AG08395 (cell line): ENCODE data around the gene KRT33B.
A peak's percentile ranks its signal among the peaks of the same experiment; 100 is the strongest.
"Not testable (repeated sequence)": the region's sequence is repeated elsewhere in the genome, so short reads cannot be mapped to it uniquely, and the experiment has no call there.

Source experiments
- DNase-seq: peaks from one replicate; pipeline ENCODE4 v3.0.0; 2012; ENCODE audit warnings: mixed read lengths, low spot score

KRT33B gene

DNA sequence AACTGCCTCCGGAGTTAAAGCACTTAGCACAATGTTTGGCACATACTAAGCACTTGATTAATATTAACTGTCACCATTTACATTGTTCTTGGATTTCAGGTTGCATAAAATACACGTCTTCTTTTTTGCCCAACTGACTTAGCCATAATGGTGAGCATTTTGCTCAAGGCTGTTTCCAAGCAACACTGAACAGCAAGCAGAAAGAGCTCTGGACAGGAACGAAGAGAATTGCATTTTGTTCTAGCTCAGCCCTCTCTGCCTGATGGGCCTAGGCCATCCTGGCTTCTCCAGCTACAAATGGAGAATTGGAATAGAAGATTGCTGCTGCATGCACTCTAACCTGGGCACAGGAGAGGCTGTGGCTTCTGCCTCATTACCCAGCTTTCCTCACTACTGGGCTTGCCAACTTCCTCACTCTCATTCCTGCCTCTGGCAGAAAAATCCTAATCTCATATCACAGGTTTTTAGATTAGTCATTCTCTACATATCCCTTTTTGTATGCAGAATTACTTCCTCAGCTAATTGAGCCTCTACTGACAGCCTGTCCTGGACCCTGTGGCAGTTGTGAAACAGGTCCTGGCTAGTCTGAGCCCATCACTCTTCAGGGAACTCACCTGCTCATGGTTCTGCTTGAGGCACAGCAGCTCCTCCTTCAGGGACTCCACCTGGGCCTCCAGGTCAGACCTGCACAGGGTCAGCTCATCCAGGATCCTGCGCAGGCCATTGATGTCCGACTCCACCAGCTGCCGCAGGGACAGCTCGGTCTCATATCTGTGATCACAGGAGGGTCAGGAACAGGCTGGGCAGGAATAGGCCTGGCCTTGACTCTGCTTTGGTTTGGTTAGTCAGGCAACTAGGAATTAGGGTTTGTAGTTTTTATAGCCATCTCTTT, 21.5 kb downstream of the KRT33B start:
- DNase-seq = no peak

DNA sequence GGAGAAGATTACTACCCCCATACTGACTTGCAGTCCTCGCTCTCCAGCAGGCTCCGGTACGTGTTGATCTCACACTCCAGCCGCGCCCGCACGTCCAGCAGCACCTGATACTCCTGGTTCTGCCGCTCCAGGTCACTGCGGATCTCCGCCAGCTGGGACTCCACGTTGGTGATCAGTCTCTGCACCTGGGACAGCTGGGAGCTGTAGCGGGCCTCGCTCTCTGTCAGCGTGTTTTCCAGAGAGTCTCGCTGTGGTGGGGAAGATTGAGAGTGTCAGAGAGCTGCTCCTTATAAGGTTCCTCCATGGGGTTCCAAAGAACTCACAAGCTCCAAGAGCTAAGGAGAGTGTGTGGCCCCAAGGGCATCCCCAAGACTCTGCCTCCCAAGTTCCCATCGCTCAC, 23.2 kb downstream of the KRT33B start:
- not testable (repeated sequence) for DNase-seq

DNA sequence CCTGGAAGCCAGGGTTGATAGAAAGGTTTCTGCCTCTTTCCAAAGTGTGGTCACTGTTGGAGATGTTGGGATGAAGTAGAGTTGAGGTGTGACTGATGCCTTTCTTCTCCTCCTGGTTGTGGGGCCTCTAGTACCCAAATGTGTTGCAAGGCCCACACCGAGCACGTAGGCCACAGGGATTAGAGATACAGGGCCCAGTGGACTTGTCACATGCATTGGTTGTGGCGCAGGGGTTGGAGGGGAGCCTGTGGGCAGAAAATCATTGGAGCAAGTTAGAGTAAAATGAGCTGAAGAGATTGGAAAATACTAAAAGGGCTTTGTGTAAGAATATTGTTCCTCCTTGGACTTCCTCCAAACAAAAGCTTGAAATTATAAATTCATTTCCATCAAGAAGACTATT, 23.6 kb downstream of the KRT33B start:
- DNase-seq = no peak

DNA sequence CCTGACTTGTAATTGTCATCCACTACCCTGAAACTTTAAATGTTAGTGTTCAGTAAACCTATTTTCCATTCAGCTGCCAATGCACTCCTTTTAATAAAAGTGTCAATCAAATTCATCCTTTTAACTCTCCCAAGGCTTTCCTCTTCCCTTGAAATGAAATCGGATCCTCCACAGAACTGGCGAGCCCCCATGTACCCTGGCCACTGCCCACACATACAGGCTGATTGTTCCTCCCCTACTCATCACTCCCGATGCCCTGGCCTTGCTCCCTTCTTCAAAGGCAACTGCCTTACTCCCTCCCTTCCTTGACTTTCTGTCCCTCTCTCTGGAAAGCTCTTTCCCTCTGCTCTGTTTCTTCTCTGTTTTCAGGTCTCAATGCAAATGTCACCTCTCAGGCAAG, 26.6 kb downstream of the KRT33B start:
- no peak for DNase-seq

DNA sequence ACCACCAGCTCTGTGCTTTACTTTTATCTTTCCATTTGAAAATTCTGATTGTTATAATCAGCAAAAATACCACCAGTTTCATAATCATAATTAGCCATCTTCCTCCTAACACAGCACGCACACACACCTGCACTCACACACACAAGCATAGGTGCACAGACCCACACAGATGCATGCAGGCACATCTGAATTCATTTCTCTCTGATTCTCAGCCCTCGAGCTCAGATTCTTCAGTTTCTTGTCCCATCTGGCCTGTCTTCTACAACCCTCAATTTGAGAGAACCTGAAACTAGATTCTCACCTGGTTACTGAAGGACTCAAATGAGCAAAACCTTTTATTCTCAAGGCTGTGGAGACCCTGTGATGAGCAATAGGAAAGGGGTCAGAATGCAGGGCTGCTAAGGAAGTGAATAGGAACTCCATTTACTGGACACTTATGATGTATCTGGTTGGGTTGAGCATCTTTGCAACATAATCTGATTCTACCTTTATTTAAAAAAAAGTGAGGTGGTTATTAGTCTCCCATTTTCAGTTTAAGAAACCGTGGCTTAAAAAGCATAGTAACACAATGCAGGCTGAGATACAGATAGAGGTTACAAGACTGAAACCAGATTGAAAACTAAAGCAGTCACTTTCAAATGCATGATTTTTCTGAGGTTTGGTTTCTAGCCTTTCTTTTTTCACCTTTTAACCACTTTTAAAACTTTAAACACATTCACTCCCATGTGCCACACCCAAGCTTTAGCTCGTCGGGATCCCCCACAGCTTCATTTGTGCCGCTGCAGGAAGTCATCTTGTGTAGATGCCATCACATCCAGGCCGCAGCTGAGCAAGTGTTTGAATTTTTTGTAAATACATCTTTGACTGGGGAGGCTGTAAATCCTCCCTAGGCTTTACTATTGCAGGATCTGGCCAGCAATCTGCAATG, 28.4 kb downstream of the KRT33B start:
- no peak for DNase-seq

DNA sequence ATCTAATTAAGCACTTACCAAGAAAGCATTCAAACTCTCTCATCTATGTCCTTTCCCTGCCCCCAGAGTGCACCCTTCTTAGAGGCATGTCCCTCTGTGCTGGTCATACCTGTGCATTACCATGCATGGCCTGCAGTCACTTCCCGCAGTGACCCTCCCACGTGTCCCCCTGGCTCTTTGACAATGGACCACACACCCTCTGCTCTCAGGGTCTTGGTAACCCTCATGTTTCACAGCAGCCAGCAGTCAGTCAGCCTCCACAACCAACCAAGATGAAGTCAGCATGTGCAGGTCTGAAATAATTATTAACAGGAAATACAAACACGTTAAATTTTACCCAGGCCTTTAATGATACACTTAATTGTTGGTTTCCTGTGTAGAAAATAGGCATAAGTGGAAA, 29.1 kb downstream of the KRT33B start:
- no peak for DNase-seq

DNA sequence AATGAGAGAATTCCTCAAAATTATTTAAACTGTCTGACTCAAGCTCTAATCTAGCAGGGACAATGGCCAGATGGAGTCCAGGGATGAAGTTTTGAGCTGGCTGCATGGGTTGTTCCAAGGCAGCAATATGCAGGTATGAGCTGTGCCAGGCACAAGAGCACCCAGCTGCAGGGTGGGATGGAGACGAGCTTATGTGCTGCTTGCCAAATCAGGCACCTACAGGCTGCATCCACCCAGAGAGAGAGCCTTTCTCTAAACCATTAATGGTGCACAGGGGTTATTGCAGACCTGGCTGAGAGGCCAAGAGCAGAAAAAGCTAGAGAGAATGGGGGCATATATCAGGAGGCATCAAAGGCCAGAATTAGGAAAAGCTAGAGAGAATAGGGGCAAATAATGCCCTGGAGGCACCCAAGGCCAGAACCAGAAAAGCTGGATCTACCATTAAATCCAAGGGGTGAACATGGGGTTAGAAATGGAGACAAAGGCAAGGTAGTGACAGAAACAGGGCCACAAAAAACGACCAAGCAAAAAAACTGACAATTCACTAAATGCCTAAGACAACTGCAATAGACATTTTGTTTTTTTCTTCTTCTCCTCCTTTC, 29.9 kb downstream of the KRT33B start:
- no peak for DNase-seq

DNA sequence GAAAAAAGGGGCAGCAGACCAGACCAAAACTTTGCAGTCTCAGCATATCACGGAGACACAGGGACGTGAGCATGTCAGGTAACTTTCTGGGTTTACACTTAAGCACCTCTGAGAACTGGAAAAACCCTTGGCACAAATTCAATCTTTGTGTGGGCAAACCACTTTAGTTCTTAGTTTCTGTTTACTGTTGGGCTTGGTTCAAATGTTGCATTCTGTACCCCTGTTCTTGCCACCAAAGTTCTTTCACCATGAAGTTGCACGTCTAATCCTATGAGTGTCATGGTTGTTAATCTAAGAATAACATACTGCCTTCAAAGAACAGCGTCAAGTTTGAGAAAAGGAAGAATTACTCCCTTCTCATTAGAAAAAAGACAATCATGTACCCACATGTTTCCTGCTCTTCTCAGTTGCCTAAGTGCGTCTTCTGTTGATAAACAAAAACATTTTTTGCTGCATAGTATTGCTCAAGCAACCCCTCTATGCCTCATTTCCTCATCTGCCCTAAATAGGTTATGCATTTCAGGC, 30.6 kb downstream of the KRT33B start:
- peak; percentile 32 for DNase-seq

DNA sequence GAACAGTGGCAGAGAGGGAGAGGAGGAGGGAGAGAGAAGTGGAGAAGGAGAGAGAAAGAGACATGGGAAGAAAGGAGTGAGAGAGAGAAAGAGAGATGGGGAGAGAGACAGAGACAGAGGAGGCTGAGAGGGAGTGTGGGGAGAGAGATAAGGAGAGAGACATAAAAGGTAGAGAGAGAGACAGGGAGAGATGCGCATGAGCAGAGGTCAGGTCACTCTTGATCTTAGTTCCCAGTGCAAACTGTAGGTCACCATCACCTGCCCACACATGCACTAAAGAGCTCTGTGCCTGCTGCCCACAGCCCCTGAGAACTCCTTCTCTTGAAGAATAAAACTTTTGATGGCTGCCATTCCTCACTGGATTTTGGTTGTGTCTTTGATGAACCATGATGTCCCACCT, 33.9 kb downstream of the KRT33B start:
- no peak for DNase-seq

DNA sequence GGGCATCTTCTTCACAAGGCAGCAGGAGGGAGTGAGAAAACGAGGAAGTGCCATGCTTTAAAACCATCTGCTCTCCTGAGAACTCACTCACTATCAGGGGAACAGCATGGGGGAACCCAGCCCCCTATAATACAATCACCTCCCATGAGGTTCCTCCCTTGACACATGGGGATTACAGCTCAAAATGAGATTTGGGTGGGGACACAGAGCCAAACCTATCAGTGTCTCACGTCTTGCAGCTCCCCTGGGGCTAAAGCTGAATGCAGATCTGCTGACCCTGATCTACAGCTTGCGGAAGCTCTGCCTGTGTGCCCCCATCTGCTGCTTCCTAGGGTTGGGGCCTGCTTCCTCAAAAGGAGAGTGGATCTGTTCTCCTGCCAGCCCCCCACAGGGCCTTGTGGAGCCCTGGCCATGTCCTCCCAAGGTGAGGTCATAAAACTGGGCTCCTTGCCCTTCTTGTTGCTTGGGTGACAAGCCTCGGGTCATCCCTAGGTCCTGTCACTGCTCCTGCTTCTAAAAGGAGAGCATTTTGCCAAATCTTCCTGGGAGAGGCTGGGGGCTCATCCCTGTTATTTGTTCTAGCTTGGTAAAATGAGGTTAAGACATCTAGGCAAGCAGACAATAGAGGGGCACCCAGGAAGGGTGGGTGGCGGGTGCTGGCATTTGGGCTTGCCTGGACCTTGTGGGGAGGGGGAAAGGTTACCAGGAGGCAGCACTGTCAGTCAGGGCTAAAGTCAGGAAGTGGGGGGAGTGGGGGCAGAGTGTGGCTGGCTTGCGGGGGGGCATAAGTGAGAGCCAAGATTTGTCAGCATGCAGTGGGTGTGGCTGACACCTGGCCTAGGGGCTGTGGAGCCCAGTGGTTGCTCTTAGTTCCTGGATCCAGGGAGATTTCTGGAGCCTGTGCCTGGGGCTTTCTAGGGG, 35.0 kb downstream of the KRT33B start:
- DNase-seq = no peak

DNA sequence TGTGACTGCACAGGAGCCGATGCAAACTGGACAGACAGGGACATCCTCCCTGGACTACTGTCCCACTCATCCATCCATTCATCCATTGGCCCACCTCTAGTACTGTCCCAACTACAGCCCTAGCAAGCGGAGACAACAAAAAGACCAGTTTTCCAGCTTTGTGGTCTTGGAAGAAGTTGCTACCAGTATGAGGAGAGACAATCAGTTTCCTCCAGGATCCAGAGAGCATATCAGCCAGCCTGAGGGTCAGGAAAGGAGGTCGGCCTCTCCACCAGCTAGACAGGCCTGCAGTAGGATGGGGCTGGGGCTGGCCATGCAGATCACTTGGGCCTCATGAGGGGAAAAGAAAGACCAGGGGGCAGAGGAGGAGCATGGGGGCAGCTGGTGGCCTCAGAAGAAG, 35.8 kb downstream of the KRT33B start:
- no peak for DNase-seq

DNA sequence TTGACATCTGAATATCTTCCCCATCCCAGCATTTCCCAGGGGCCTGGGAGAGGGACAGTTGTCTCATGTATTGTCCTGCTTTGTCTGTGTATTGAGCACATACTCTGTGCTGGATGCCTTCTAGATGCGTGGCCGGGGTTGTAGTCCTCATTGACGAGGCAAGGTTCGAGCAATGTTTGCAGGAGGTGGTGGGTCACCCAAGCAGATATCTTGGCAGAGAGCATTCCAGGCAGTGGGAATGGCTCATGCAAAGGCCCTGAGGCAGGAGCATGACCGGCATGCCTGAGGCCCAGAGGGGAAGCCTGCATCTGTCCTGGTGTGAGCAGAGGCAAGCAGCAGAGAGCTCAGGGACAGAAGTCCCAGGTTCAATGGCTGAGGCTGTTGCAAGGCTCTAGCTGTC, 36.5 kb downstream of the KRT33B start:
- DNase-seq = no peak

DNA sequence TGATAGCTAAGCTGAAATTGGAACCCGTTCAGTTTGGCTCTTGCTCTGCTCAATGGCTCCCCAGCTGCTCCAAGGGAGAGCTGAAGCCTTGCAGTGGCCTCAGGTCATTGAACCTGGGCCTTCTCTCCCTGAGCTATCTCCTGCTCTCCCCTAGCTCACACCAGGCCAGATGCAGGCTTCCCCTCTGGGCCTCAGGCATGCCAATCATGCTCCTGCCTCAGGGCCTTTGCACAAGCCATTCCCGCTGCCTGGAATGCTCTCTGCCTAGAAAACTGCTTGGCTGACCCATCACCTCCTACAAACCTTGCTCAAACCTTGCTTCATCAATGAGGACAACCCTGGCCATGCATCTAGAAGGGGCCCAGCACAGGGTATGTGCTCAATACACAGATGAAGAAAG, 37.4 kb downstream of the KRT33B start:
- DNase-seq = no peak

DNA sequence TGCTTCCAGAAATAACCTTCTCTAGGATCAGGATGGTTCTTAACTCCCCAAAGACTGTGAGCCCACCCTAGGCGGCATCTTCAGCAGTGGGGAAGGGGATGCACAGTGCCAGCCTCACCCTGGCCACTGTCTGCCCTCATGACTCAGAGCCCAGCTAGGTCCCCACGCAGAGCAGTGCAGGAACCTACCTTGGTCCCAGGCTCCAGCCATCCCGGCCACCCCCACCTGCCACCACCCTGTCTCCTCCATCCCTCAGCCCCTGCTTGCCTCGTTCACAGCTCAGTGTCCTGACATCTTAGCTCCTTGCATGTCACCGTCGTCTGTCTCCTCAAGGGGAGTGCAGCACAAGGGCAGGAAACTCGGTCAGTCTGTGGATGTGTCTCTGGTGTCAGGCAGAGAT, 38.0 kb downstream of the KRT33B start:
- no peak for DNase-seq

DNA sequence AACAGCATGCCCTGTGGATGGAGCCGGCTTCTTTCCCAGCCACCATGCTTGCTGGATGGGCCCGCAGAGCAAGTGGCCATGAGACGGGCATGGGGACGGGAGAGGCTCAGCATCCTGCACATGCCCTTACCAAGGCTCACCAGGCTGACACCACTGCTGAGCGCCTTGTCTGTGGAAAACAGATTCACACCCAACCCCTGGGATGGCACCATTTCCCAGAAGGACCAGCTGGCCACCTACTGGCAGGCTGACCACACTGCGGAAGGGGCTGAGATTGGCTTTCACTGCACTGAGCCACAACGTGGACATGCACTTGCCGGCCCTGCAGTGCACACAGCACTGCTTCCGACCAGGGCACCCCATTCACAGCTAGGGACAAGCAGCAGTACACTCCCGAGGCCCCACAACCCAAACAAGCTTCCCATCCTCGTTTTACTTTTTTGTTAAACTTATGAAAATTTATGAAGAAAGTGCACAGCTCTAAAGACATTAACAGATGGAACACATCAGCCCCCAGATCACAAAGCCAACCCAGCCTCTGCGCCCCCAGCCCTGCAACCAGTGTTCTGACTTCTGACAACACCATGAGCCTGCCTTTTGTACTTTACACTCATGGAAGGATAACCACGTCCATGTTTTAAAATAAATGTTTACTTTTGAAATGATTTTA, 40.2 kb downstream of the KRT33B start:
- peak; percentile 75 for DNase-seq

DNA sequence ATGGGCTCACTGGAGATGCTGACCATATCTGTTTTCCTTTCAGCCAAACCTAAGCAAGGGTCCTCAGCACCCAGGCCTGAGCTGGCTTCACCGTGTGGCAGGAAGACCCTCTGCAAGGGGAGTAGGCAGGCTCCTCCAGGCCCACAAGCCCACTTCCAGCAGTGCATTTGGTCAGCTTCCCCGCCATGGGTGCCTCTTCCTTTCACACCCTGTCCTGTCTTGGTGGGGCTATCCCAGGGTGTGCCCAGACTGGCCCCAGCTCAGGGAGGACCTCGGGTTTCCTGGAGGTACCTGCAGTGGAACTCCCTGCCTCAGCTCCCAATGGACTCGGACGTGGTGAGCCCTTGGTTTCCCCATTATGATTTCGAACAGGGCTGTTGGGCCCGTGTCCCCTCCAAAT, 41.4 kb downstream of the KRT33B start:
- DNase-seq = no peak

DNA sequence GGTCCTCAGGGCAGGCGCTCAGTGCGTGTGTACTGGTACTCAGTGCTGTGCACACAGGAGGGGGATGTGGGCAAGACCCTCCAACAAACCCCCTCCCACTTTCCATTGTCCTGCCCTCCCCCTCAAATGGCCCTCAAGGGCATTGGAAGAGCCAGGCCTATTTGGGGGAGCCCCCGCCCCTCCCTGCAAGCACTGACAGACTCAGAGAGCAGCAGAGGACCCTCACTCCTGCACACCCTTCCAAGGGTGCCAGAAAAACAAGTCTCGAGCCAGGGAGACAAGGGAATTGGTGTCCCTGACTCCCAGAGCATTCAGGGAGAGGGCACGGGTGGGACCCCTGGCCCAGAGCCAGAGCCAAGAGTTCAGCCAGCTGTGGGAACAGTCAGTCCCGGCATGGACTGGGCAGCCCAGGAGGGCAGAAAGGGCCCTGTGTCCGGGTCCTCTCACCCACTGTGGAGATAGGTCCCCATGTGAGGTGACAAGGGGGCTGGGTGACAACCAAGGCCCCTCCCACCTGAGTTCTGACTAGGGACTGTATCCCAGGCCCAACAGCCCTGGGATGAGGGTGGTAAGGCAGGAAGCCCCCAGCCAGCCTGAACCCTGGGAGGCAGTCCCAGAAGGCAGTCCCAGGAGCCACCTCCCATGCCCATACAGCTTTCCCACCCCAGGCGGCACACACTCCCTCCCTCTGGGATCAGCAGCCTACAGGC, 42.0 kb downstream of the KRT33B start:
- DNase-seq = no peak

DNA sequence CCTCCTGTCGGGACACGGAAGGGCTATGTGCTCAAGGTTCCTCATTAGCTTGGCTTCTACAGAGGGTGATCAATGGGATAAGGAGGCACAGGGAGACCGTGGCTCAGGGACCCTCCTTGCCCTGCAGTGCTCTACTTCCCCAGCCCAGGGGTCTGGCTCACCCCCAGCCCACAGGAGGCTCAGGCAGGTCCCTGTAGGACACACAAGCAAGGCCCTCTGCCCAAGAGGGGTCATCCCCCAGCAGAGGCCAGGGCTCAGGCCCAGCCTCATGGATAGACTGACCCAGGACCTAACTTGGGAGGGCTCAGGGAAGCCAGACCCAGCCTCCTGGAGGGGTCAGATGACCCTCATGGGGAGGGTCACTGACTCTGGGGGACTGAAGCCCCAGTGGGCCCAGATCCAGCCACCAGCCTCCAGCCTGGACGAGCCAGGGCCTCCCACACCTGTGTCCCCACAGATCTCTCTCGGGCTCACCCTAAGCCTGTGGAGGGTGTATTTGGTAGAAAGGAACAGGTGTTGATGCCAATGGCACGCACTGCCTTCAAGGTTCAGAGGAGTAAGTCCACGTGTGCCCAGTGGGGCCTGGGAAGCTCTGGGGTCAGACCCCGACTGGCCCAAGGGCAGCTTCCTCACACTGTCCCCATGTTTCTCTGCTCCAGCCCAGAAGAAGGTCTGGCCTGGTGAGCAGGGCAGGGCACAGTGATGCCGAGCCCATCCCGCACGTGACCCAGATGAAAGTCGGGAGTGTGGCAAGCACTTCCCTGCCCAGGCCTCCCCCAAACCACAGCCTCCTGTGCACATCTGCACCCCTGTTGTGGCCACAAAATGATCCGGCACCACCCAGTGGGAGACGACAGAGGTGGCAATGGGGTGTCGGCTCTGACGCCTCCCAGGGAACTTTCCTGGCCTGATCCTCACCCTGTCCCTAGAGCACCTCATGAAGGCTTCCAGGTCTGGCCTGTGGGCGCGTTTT, 43.2 kb downstream of the KRT33B start:
- DNase-seq = no peak

DNA sequence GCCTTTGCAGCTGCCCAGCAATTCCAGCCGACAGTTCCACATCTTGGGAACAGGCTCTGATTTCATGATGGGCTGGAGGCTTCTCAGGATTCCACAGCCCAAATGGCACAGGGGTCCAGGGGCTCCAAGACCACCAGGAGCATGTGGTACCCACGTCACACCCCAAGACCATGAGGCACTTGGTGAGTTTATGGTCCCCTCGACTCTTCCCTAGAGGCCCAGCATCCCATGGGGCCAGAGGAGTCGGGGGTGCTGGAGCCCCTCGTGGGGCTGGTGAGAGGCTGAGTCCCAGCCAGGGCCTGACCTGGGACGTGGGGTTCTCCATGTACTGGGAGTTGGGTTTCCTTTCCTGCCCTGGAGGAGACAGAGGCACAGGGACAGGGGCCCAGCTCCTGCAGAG, 44.0 kb downstream of the KRT33B start:
- DNase-seq = no peak
